Activated T-helper 1 cell treated with anti-CD3 and anti-CD28 coated beads, Interleukin-2, amount 50 U/mL, for 16 hours (primary cell): ENCODE measurements around the gene MT1M.

Experiments used
- DNase-seq, 2 donors: peaks; one replicate each; pipeline ENCODE4 v3.0.0-alpha.2; 2020; ENCODE audit warnings: low read depth in 1 of 2, low spot score in 1 of 2

The MT1M gene

GRCh38 chr16:56625943-56626654, 6.4 kb upstream of the MT1M start:
- DNase-seq: no peak

- DNase-seq: no peak
Observed at GRCh38 chr16:56626685-56627084, 5.8 kb upstream of the MT1M start.

- no peak for DNase-seq
Observed at GRCh38 chr16:56628486-56629350, 3.7 kb upstream of the MT1M start.

GRCh38 chr16:56629531-56629930, 2.9 kb upstream of the MT1M start:
- DNase-seq: no peak

GRCh38 chr16:56630134-56630533, 2.3 kb upstream of the MT1M start:
- DNase-seq: no peak

- DNase-seq: no peak
Observed at GRCh38 chr16:56631197-56631596, 1.3 kb upstream of the MT1M start.

- DNase-seq: no peak
Observed at GRCh38 chr16:56631832-56632155, 665 bp upstream of the MT1M start.

GRCh38 chr16:56632848-56633365, 448 bp downstream of the MT1M start:
- no peak for DNase-seq

- no peak for DNase-seq
Observed at GRCh38 chr16:56633535-56633934, 1.1 kb downstream of the MT1M start.

- DNase-seq: no peak
Observed at GRCh38 chr16:56634715-56635440, 2.4 kb downstream of the MT1M start.

- DNase-seq: no peak
Observed at GRCh38 chr16:56635441-56635967, 3.0 kb downstream of the MT1M start.

- no peak for DNase-seq
Observed at GRCh38 chr16:56636616-56637413, 4.4 kb downstream of the MT1M start.

- DNase-seq: no peak
Observed at GRCh38 chr16:56637814-56638750, 5.6 kb downstream of the MT1M start, which contains the start of gene MT1A. Gene MT1A, plus strand, starts transcription at chr16:56638666. Its CDS starts 73 bp downstream, at chr16:56638739.

- no peak for DNase-seq
Observed at GRCh38 chr16:56639045-56639444, 6.6 kb downstream of the MT1M start.

GRCh38 chr16:56640076-56640475, 7.6 kb downstream of the MT1M start:
- no peak for DNase-seq

GRCh38 chr16:56641166-56641565, 8.7 kb downstream of the MT1M start:
- DNase-seq: no peak

GRCh38 chr16:56643080-56643778, 10.8 kb downstream of the MT1M start:
- DNase-seq: peak; percentile 34 to 58

- DNase-seq: no peak
Observed at GRCh38 chr16:56643833-56644232, 11.4 kb downstream of the MT1M start.

- DNase-seq: no peak
Observed at GRCh38 chr16:56645311-56645710, 12.9 kb downstream of the MT1M start.
